Measurements from ENCODE around the gene NOB1.

Gene NOB1

DNA sequence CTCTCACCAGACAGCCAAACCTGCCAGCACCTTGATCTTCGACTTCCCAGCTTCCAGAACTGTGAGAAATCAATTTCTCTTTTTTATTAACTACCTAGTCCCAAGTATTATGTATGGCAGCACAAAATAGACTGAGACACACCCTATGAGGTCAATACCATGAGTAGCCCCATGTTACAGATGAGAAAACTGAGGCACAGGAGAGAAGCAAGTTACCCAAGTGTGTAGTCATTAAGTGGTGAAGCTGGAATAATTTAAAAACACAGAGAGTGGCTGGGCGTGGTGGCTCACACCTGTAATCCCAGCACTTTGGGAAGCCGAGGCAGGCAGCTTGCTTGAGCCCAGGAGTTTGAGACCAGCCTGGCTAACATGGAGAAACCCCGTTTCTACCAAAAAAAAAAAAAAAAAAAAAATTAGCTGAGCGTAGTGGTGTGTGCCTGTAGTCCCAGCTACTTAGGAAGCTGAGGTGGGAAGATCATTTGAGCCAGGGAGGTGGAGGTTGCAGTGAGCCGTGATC is 33.2 kb downstream of the NOB1 start:
- DNase-seq (ENCODE audit: low read depth): no peak

- DNase-seq (ENCODE audit: low read depth): no peak
Observed at GRCh38 chr16:69720822-69721430, 33.8 kb downstream of the NOB1 start.

DNA sequence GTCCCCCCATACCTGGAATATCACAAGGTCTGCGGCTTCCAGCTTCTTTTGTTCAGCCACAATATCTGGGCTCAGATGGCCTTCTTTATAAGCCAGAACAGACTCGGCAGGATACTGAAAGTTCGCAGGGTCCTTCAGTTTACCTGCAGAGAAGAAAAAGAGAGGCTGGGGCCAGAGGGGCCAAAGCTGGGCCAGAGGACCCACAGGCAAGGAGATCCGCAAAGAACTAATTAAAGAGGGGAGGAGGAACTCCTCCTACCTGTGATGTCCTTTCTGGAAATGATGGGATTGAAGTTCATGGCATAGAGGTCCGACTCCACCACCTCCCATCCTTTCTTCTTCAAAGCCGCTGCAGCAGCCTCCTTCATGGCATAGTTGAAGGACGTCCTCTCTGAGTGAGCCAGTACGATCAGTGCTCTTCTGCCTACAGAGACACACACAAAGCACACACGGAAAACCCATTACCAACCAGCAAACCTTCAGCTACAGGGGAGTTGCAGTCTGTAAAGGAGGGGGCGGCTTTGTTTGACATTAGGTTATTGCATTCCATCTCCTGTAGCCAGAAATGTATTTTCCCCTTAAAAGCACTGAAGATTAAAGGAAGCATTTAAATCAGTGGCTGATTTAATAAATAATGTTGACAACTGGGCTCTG is 36.5 kb downstream of the NOB1 start:
- no peak for DNase-seq (ENCODE audit: low read depth)

DNA sequence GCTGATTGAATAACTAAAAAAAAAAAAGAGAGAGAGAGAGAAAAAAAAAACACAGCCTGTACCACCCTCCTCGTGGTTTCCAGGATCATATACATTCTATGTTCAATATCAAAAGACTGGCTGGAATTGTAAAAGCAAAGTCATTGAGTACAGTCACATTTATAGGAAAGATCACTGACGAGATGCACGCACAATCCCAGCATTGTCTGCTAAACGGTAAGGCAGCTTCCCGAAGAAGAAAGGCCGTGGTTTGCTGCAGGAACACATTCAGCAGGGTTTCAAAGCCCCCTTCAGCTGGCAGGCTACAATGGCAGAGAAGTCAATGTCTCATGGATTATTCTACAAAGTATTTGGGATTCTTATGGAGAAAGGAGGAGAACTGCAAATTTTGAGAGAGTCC is 37.7 kb downstream of the NOB1 start:
- no peak for DNase-seq (ENCODE audit: low read depth)

GRCh38 chr16:69712914-69713581 is 41.7 kb downstream of the NOB1 start:
- DNase-seq (ENCODE audit: low read depth): no peak

DNA sequence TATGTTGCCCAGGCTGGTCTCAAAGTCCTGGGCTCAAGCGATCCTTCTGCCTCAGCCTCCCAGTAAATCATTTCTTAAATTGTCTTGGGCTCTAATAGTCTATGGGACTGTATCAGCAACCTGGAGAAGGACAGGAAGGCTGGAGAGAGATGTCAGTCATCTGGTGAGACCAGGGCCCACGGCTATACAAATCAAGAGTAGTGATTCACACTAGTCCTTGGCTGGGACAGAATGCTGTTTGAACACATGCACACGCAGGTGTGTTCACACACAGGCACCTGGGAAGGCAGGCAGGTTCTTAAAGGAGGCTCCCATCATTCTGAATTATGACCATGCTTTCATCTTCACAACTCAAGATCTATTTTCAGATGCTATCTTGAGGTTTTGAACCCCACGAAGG is 42.4 kb downstream of the NOB1 start:
- DNase-seq (ENCODE audit: low read depth): no peak

DNA sequence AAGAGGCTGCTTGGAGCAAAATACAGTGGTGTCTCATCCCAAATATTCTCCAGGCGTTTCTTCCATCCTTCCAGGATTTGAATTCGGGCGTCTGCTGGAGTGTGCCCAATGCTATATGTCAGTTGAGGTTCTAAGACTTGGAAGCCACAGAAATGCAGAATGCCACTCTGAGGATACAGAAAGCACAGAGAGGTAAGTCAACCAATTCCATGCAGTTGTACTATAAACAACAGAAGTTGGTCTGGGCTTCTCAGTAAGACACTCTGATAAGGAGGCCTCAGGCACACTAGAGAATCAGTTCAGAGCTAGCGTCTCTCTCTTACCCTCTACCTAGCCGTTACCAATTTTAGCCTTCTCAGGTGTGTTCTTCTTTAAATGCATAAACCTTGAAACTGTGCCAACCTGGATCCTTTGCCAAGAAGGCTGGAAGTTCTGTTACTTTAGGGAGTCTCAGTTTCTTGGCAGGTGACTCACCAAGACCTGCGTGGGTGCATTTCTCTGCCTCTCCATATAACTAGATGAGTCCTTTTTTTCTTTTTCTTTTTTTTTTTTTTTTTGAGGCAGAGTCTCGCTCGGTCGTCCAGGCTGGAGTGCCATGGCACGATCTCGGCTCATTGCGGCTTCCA is 43.5 kb downstream of the NOB1 start:
- no peak for DNase-seq (ENCODE audit: low read depth)

GRCh38 chr16:69709456-69710084 is 45.2 kb downstream of the NOB1 start:
- no peak for DNase-seq (ENCODE audit: low read depth)

DNA sequence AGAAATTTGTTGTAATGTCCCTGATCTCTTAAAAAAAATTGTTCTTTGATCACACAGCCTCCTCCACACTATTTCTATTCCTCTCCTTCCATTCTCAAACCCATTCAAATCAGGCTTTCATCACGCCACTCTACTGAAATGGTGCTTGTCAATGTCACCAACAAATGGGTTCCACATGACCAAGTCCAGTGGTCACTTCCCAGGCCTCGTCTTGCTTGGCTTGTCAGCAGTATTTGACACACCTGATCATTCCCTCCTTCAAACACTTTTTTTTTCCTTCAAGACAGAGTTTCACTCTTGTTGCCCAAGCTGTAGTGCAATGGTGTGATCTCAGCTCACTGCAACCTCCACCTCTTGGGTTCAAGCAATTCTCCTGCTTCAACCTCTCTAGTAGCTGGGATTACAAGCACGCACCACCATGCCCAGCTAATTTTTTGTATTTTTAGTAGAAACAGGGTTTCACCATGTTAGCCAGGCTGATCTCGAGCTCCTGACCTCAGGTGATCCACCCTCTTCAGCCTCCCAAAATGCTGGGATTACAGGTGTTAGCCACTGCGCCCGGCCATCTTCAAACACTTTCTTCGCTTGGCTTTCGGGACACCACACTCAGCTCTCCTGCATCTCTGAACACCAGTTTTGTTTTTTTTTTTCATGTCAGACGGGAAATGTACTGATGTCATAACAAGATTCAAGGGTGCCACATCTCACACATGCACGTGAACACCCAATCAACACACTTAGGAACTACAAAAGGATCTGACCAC is 46.6 kb downstream of the NOB1 start:
- no peak for DNase-seq (ENCODE audit: low read depth)

- no peak for DNase-seq (ENCODE audit: low read depth)
Observed at GRCh38 chr16:69706975-69707340, 47.8 kb downstream of the NOB1 start.

GRCh38 chr16:69706256-69706974 is 48.3 kb downstream of the NOB1 start:
- DNase-seq (ENCODE audit: low read depth): no peak

GRCh38 chr16:69703638-69704037 is 51.1 kb downstream of the NOB1 start:
- DNase-seq (ENCODE audit: low read depth): no peak

DNA sequence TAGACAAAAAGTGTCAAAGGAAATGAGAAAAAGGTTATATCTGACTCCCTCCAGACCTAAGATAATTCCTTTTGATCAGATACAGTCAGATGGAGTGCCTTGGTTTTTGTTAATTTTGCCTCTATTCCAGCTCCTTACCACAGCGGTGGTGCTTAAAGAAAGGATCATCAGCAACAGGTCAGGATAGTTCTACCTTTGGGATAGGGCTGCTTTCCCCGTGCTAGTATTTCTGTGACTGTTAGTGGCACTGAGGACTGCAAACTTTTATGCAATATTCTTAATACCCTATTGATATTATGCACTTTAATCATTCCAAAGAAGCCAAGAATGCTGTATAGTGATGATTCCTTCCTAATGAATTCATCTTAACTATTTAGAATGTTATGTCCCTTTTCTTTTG is 52.9 kb downstream of the NOB1 start:
- no peak for DNase-seq (ENCODE audit: low read depth)

- DNase-seq (ENCODE audit: low read depth): no peak
Observed at GRCh38 chr16:69701452-69701851, 53.3 kb downstream of the NOB1 start.

- no peak for DNase-seq (ENCODE audit: low read depth)
Observed at GRCh38 chr16:69699915-69700314, 54.8 kb downstream of the NOB1 start.

- no peak for DNase-seq (ENCODE audit: low read depth)
Observed at GRCh38 chr16:69698404-69698803, 56.3 kb downstream of the NOB1 start.

DNA sequence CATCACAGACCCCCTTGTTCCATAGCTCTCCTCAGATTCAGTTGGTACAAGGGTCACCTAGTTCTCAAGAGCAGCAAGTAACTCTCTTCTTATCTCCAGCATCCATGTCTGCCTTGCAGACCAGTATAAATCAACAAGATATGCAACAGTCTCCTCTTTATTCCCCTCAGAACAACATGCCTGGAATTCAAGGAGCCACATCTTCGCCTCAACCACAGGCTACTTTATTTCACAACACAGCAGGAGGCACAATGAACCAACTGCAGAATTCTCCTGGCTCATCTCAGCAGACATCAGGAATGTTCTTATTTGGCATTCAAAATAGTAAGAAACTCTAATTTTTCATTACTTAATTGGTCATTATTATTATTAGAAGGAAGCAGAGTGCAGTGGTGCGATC is 60.8 kb downstream of the NOB1 start:
- DNase-seq (ENCODE audit: low read depth): no peak

- no peak for DNase-seq (ENCODE audit: low read depth)
Observed at GRCh38 chr16:69691980-69692911, 62.5 kb downstream of the NOB1 start.
